Spleen (tissue), 7 donors: Measurements from ENCODE around the gene RNF19B.

ENCODE experiments used
- POLR2A ChIP-seq, 3 donors: fragments of 450-650 bp; IDR thresholded peaks; one replicate each; pipeline ENCODE4 v1.5.1; 2017; ENCODE audit warnings: antibody characterized with exemption in 3 of 3, mild to moderate bottlenecking in 1 of 3
- TF ChIP-seq, protein P1 (sequence below), 11 experiments: fragments of 200-600 bp in 7 of 11; fragments of 450-650 bp in 4 of 11; sonication (generic) in 4 of 11; IDR thresholded peaks in 8 of 11; conservative IDR thresholded peaks in 3 of 11; 1 replicate in 7 of 11; 2 replicates in 4 of 11; pipeline versions ENCODE4 v1.4.0 to v1.8.0; 2016 to 2021; ENCODE audit warnings: antibody characterized with exemption in 11 of 11, inconsistent platforms in 4 of 11, mild to moderate bottlenecking in 1 of 11
- donor health status: DM: no; HTN: no; CAD: no; lungs with moderate emphysema.
- donor health status: DM: no; HTN: no; CAD: no.
- donor health status: DM: no; HTN: no; CAD: no.

DNA sequence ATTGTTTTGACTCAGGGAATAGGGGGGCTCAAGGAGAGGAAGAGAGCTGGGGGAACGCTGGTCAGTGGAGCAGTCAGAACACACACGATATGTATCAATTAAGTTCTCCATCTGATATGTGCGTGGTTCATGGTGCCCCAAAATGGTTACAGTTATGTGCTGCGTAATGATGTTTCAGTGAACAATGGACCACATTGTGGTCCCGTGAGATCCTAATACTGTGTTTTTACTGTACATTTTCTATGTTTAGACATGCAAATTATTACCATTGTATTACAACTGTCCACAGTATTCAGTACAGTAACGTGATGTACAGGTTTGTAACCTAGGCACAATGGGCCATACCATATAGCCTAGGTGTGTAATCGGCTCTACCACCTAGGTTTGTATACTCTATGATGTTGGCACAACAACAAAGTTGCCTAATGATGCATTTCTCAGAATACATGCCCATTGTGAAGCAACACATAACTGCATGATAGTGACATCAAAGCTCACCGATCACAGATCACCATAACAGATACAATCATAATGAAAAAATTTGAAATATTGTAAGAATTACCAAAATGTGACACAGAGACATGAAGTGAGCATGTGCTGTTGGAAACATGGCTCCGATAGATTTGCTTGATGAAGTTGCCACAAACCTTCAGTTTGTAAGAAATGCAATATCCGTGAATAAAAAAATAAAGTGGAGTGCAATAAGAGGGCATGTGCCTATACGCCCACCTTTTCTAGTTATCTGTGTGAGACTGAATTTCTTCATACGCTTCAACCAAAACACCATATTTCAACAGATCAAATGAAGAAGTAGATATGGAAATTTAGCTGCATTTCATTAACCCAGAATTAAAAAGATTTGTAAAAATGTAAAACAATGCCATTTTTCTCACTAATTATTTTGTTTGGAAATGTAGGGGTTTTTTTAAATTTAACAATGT is 48.6 kb downstream of the RNF19B start:
- no peak for TF ChIP-seq POLR2A (IDR thresholded peaks at IDR 0.05)
- TF ChIP-seq, protein P1, sequence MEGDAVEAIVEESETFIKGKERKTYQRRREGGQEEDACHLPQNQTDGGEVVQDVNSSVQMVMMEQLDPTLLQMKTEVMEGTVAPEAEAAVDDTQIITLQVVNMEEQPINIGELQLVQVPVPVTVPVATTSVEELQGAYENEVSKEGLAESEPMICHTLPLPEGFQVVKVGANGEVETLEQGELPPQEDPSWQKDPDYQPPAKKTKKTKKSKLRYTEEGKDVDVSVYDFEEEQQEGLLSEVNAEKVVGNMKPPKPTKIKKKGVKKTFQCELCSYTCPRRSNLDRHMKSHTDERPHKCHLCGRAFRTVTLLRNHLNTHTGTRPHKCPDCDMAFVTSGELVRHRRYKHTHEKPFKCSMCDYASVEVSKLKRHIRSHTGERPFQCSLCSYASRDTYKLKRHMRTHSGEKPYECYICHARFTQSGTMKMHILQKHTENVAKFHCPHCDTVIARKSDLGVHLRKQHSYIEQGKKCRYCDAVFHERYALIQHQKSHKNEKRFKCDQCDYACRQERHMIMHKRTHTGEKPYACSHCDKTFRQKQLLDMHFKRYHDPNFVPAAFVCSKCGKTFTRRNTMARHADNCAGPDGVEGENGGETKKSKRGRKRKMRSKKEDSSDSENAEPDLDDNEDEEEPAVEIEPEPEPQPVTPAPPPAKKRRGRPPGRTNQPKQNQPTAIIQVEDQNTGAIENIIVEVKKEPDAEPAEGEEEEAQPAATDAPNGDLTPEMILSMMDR (IDR thresholded peaks at IDR 0.05 in 8 of 11, conservative IDR thresholded peaks at IDR 0.05 in 3 of 11) = no peak
